Stimulated activated CD4-positive, alpha-beta T cell treated with anti-CD3 and anti-CD28 coated beads, Interleukin-12 subunit alpha, Interleukin-12 subunit beta, amount 100 ng/mL, for 4 hours (primary cell): Measurements from ENCODE around the gene AFF3.
"Not testable (repeated sequence)": the region's sequence is repeated elsewhere in the genome, so short reads cannot be mapped to it uniquely, and the experiment has no call there.

Experiments
- DNase-seq: peaks from one replicate; pipeline ENCODE4 v3.0.0-alpha.2; 2020

AFF3 gene, protein sequence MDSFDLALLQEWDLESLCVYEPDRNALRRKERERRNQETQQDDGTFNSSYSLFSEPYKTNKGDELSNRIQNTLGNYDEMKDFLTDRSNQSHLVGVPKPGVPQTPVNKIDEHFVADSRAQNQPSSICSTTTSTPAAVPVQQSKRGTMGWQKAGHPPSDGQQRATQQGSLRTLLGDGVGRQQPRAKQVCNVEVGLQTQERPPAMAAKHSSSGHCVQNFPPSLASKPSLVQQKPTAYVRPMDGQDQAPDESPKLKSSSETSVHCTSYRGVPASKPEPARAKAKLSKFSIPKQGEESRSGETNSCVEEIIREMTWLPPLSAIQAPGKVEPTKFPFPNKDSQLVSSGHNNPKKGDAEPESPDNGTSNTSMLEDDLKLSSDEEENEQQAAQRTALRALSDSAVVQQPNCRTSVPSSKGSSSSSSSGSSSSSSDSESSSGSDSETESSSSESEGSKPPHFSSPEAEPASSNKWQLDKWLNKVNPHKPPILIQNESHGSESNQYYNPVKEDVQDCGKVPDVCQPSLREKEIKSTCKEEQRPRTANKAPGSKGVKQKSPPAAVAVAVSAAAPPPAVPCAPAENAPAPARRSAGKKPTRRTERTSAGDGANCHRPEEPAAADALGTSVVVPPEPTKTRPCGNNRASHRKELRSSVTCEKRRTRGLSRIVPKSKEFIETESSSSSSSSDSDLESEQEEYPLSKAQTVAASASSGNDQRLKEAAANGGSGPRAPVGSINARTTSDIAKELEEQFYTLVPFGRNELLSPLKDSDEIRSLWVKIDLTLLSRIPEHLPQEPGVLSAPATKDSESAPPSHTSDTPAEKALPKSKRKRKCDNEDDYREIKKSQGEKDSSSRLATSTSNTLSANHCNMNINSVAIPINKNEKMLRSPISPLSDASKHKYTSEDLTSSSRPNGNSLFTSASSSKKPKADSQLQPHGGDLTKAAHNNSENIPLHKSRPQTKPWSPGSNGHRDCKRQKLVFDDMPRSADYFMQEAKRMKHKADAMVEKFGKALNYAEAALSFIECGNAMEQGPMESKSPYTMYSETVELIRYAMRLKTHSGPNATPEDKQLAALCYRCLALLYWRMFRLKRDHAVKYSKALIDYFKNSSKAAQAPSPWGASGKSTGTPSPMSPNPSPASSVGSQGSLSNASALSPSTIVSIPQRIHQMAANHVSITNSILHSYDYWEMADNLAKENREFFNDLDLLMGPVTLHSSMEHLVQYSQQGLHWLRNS (N-terminal part only)

DNA sequence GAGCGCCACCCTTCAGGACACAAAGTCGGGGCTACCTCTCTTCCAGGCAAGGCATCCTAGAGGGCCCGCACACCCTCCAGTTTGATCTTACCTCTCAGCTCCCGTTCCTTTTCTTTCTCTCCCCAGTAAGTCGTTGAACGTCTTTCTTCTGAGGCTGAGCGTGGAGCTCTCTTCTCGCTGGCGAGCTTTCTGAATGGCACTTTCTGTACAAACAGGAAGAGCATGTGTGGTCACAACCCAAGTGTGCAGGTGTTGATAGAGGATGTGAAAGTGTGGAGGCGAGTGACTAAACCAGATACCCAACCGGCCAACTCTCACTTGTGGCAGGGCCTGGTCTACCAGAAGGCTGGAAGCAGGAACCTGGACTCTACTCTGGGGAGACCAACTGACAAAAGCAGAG, at the start of gene AFF3:
AFF3 (minus strand) TSS at position 198 of the 400 bp plus-strand sequence. CDS start 38,136 bp downstream, outside the sequence.
- peak; percentile 9 for DNase-seq

DNA sequence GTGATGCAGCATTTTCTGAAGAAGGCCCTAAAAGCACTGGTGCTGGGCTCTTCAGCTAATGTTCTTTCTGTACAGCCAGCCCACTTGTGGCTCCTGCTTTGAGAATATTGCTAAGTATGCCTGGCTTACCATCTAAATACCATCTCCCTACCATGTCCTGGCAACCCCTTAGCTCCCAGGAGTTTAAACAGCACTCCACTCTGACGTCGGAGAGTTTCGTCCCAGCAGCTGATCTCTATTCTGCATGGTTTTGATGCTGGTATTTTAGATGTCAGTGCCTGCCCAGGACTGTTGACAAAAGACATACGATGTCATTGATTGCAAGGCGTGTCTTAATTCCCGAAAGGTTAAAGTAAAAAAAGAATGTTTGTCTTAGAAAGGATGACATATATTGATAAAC, 47.0 kb upstream of the AFF3 start:
- no peak for DNase-seq

DNA sequence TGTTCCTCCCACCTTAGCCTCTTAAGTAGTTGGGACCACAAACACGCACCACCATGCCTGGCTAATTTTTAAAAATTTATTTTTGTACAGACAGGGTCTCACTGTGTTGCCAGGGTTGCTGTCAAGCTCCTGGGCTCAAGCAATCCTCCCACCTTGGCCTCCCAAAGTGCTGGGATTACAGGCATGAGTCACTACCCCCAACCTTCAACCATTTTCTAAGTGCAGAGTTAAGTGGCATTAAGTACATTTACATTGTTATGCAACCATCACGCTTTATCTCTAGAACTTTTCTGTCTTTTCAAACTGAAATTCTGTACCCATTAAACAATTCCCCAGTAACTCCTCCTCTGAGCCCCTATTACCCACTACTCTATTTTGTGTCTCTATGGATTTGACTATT, 45.9 kb upstream of the AFF3 start:
- DNase-seq, result no peak

DNA sequence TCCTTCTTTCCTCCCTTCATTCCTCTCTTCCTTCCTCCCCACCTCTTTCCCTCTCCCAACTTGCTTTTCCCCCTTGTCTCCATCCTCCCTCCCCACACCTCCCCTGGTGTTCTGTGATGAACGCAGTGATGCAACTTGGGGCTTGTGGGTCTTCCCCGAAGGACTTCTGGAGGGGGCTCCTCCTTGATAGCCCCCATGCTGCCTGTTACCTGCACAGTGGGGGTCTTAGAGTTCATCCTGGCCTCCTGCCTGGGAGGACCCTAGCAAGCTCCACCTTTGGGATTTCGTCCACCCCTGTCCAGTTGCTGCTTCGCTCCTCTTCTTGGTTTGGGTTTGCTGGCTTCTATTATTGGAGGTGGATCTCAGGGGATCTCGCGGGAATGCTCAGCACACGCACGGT, 43.7 kb upstream of the AFF3 start:
- no peak for DNase-seq

DNA sequence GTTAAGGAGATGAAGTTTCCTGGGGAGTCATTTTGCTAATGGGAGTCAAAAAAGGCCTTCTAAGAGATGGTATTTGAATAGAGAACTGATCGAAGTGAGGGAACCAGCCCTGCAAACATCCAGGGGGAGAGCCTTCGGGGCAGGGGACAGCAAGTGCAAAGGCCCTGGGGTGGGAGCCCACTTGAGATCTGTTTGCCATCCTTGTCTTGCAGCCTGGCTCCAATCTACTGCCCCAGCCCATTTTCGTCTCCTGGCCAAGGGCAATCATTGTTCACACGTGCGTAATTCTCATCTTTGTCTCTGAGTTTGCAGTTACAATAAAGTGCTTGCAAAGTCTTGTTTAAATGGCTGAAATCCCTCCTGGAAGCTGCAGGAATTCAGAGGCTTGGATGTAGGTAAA, 43.1 kb upstream of the AFF3 start:
- DNase-seq, result no peak

DNA sequence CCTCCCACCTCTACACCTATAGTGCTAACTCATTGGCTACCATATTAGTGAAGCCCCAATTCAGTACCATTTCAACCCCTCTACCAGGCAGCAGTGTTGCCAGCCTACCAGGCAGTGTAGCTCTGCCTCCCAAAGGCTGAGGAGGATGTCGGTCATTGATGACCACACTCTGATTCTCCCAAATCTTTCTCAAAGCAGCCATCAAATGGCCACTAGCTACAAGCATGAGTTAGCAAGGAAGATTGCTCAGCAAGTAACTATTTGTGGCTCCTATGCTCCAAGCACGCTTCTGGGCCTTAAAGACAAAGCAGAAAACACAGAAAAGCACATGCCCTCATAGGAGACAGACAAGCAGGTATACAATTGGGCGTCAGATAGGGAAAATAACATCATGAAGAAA, 42.7 kb upstream of the AFF3 start:
- DNase-seq, result no peak

DNA sequence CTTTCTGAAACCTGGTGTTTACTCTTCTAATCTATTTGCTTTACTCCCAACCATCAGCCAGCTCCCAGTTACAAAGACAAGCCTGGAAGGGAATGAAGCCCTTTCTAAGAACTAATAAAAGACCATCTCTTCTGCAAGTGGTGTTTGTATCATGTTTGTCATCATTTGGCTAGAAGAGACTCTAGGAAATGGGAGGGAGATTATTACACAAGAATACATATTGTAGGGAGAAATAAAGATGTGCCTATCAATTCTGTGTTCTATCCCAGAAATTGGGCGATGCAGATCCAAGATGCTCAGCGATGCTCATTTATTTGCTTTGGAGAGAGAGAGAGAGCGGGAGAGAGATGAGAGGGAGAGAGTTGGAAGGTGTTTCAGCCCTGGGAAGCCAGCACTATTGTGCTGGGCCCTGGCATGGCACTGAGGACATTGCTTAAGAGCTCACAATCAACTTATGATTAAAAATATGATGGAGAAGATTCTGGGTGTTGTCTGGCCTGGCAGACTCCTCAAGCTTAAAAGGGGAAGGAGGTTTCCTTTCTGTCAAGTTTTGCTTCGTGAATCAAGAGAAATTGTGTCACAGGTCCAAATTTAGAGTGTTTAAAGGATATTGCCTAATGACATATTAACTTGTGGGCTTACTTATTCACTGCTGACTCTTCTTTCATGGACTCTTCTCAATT, 41.8 kb upstream of the AFF3 start:
- no peak for DNase-seq

DNA sequence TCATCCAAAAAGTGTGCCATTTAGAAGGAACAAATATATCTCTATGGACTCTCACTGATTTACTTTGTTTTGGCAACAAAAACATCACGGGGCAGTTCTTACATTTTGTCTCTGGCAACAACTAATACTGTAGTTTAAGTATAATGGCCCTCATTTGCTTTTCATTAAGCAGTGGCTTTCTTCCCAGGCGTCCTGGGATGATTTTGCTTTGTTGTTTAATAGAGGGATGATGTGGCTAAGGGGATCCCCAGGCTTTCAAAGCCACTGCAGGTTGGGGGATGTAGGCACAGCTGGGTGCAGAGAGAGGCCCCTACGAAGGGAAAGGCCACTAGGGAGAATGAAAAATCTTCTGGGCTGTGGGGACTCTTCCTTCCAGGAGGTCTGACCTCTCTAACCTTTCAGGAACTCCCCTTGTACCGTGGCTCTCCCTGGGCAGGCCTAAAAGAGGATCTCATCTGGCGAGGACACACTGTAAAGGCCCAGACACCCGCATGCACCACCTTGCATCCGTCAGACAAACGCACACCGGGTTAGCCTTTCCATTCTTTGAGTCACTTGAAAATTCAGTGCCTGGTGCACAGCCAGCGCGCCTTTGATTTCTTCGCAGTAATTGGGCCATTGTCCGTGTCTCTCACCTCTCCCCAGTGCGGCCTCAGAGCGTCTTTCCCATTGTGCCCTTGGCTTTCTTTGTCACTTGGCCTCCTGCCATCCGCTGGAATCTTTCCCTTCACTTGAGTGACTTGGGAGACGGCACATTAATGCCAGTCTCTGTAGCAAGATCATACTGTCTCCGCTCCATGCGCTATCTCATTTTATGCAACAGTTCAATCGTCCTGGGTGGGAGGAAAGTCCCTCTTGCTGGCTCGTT, 40.3 kb upstream of the AFF3 start:
- no peak for DNase-seq

DNA sequence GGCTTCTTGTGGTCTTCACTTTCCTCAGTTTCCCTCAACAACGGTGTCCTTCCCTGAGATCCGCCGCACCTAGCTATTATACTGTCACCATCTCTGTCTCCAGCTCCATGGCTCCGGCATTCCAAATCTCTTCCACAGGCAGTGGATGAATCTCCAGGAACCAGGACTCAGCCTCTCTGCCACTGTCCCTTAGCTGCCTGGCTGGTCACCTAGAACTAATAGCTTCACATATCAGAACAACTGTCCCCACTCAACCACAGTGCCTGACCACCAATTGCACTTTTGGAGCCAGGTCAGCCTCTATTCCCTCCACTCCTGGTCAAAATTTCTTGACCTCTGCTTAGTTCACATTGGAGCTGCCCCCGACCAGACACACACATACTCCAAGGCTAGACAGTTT, 38.1 kb upstream of the AFF3 start:
- no peak for DNase-seq

DNA sequence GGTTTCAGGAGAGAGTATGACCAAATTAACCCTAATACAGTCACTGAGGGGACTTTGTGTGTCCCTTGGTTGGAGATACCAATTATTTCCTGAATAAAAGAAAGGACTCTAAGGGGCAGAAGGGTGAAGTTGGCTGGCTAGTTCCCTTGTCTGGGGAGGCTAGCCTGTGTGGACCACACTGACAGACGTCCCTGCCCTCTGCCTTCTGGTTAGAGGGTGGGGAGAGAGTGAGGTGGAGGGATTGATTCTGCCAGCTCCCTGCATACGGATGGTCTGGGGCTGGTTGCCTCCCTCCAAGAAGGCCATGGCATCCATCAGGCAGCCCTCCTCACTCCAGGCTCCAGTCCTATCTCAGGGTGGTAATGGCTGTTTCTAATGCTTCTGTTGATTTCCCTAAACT, 37.4 kb upstream of the AFF3 start:
- DNase-seq, result no peak

DNA sequence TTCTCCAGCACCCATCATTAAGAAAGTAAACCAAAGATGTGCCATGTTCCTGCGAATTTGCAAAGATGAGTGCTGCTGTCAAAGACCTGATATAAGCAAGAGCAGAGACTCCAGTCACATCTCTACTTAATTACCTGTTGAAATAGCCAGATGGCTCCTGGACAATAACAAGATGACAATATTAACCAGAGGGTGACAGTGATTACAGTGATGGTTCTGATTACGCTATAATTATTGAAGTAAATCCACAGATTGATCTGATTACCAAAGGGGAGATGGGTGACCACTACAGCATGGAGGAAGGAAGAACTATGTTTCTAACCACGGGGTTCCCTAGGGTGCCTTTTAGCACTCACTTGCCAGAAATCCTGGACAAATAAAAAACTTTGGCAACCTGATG, 36.5 kb upstream of the AFF3 start:
- DNase-seq, result no peak

DNA sequence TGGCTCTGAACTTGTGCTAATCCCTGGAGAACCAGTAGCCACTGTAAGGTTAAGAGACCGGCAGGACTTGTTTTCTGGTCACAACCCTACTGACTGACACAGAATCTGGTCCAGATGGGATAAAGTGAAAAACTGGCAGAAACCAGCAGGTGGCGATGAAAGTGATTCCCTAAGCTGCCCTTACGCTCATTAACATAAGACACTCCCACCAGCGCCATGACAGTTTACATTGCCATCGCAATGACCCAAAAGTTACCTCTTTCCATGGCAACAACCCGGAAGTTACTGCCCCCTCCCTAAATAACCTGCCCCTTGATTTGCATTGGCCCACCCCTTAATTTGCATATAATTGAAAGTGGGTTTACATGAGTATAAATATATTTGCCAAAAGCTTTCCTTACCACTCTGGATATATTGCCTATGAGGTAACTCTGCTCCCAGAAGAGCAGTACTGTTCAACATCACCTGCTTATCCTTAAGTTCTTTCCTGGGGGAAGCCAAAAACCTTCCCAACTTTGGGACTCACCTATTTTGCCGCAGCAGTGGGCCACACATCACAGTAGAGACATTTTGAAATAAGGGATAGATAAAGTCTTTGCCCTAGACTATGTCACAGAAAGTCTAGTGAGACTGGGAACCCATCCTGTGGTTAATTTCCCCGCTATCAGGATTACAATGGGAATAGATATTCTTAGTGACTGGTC, 35.8 kb upstream of the AFF3 start:
- DNase-seq, result no peak

DNA sequence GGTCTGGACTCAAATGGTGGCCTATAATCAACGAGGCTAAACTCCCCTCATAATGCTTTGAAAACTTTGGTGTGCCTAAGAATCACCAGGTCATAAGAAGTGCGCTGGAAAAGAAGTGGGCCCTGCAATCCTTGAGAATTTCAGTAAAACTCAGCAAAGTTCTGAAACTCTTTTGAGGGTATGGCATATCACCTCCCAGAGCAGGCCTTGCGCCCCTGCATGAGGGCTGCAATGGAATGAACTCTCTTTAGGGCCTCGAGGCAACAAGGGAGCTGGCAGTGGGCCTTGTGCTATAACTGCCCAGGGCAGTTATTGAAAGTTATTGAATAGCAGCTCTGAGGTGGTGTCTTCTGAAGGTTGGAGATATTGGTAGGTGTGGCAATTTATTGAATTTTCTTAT, 34.5 kb upstream of the AFF3 start:
- no peak for DNase-seq

DNA sequence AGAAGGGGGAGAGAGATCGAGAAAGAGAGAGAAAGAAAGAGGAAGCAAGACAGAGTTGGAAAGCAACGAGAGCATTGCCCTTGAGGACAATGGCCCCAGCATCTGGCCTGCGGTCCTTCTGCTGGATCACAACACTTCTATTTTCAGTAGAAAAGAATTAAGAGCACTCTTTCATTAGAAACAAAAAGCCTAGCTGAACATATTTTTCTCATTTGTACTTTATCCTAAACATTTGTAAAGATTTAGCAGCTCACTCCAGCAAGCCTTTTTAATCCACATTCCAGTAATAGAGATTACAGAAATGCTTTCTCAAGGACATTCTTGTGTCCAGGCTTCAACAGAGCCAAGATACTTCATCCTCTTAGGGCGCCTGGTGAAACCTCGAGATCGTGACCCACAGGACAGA, 31.6 kb upstream of the AFF3 start:
- no peak for DNase-seq

DNA sequence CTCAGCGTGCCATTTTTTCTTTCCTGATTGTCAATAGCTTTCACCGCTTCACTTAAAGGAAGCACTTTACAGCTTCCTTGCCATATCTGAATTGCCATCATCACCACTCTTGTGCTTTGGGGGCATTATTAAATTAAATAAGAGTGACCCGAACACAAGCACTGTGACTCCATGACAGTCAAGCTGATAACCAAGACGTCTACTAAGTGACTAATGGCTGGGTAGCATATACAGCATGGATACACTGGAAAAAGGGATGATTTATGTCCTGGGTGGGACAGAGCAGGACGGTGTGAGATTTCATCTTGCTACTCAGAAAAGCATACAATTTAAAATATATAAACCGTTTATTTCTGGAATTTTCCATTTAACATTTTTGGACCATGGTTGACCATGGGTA, 24.3 kb upstream of the AFF3 start:
- DNase-seq, result no peak

DNA sequence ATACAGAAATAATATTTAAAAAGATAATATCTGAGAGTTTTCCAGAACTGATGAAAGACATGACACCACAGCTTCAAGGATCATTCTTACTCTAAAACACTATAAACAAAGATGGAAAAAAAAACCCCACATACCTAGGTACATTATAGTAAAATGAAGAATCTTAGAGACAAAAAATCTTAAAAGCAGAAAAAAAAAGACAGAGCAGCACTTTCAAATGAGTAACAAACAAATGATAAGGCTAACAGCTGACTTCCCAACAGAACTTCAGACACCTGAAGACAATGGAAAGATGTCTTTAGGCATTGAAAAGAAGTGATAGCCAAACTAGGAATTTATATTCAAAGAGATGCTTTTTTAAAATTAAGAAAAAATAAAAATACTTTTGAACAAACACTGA, 21.2 kb upstream of the AFF3 start:
- DNase-seq, result no peak

DNA sequence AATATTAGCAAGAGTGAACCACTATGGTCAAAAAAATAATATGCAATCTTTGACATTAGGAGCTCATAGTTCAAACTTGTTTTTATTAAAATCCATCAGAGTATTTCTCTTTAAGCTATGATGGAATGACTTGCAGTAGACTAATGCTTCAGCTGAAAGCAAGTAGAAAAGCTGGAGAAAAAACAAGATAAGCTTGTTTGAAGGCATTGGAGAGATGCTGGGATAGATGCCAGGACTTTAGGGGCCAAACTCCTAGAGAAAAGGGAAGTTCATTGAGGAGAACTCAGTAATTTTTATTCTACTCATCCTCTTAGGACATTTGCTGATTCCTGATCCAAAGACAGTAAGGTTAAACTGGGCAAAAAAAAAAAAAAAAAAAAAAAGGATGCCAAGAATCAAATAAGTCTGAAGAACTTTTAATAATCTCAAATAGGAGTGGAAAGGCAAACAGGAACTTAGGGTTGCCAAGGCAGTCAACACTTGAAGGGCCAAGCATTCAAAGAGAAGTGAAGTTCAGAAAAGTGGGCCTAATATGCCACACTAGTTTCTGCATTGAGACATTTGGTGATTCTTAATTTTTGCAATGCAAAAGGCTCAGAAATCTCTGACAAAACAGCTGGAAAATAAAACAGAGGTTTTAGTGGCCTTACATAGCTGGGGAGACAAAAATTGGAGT, 19.7 kb upstream of the AFF3 start:
- DNase-seq, result no peak

DNA sequence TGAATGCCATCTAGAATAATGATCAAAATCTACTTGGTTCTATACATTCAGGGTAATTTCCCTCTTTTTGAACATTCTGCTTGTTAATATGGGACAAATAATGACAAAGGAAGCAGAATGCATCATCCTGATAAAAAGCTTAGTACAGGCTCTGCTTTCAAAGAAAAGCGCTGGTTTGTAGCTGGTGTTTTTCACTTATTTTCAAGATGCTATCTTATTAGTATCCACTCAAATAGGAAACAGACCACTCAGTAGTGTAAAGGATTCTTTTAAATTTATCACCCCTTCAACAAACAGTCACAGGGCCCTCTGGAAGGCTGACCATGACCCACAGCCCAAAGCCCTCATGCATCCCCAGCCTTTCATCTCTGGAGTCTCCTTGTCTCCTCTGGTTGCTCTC, 18.0 kb upstream of the AFF3 start:
- no peak for DNase-seq

DNA sequence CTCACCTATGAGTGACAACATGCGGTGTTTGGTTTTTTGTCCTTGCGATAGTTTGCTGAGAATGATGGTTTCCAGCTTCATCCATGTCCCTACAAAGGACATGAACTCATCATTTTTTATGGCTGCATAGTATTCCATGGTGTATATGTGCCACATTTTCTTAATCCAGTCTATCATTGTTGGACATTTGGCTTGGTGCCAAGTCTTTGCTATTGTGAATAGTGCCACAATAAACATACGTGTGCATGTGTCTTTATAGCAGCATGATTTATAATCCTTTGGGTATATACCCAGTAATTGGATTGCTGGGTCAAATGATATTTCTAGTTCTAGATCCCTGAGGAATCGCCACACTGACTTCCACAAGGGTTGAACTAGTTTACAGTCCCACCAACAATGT, 9.4 kb upstream of the AFF3 start:
- not testable (repeated sequence) for DNase-seq

DNA sequence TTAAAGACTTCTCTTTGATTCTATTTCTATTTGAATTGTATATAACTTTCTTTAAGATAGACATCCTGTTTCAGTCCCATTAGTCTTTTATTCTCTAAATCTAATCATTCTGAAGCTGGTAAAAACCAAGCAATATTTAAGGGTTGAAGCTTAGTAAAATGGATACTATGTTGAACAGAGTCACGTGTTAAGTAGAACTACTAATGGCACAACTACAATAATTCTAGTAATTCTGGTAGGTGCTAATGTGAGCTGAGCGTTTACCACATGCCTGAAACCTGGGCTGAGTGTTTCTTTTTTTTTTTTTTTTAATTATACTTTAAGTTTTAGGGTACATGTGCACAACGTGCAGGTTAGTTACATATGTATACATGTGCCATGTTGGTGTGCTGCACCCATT, 8.9 kb upstream of the AFF3 start:
- DNase-seq, result no peak

DNA sequence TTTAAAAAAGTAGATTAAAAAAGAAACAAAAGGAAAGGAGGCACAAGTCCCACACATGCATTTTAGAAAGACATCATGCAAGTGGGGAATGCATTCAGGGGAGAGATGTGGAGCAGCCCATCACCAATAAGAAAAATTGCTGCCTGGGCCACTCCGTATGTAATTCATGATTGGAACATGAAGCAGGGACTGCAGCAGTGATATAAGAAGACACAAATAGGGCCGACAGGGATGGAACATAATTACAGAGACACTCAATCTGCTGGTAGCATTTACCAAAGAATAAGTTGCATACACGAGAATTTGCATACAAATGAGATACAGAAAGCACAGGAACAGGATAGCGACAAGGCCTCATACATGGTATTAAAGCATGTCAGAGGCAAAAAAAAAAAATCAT, 6.5 kb upstream of the AFF3 start:
- DNase-seq, result no peak
